ENCODE data around the gene PLCH1. TPM values are rescaled to one million over a fixed set of nuclear protein-coding genes. Genes with fewer than 3 reads are reported as not detected.

PLCH1 gene
- total and polyA plus RNA-seq, 2 of the 8 experiments (the other 6 are each of a cell fraction or from before 2014, with no cell fraction given), result 5.8 to 17.2 TPM

DNA sequence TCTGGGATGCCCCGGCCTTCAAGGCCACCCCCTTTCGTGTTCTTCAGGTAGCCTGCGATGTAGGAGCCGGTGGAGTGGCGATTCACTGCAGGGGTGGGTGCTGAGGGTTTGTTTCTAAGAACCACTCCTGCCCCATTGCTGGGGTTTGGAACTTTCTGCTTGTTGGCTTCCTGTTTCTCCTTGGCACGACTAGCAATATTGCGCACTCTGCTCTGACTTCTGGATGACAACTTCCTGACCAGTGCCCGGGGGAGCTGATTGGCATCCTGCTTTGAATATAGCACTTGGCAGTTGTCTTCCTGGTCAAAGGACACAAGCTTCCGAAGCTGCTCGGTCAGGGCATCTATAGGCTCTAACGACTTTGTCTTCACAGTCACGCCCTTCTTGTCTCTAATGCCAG lies 263.8 kb downstream of the PLCH1 start:
- Histone ChIP-seq H2AFZ (ENCODE audit: low read length) (no peak overlapping the region), H4K8ac (ENCODE audit: extremely low read depth, insufficient read depth, low read length) (no peak overlapping the region), H3K79me2 (ENCODE audit: control insufficient read depth in 1 of 2, insufficient read depth in 2 of 2, low read length in 2 of 2) (no peaks in the 10 kb centered on the region), H2BK5ac (ENCODE audit: low read depth, low read length) (no peak overlapping the region), H2BK15ac (ENCODE audit: low read length) (no peak overlapping the region), H3K27ac (ENCODE audit: low read depth, low read length) (no peak overlapping the region), H2BK20ac (ENCODE audit: low read length) (no peak overlapping the region), H3K4me2 (ENCODE audit: insufficient read depth in 1 of 2, low read depth in 2 of 2, low read length in 2 of 2) (no peak overlapping the region), H4K91ac (replicated peaks; ENCODE audit: insufficient read length, low read length) (no peak overlapping the region), H3K56ac (replicated peaks; ENCODE audit: insufficient read length, low read depth, low read length) (no peak overlapping the region), H4K20me1 (replicated peaks in 1 of 2; ENCODE audit: control insufficient read depth in 1 of 2, insufficient read depth in 2 of 2, low read length in 2 of 2) (no peaks in the 10 kb centered on the region), H2AK5ac (ENCODE audit: low read depth, low read length) (no peak overlapping the region), H2BK12ac (ENCODE audit: low read depth, low read length) (no peak overlapping the region), H4K5ac (ENCODE audit: insufficient read length, low read depth, low read length) (no peak overlapping the region), H3K23ac (ENCODE audit: insufficient read length) (no peak overlapping the region), H3K4me1 (replicated peaks in 1 of 4; ENCODE audit: control insufficient read depth in 3 of 4, insufficient read depth in 4 of 4, low read length in 3 of 4) (no peaks in the 10 kb centered on the region), H3K4ac (replicated peaks; ENCODE audit: insufficient read length, low read depth, low read length) (no peak overlapping the region), H3K4me3 (ENCODE audit: extremely low read depth in 1 of 4, insufficient read depth in 2 of 4, low read depth in 3 of 4, low read length in 4 of 4) (no peak overlapping the region), H3K23me2 (ENCODE audit: low read depth, low read length) (no peaks in the 10 kb centered on the region; the same call in 1 of the 2 replicates), H3K36me3 (ENCODE audit: control insufficient read depth in 2 of 4, insufficient read depth in 4 of 4, low read length in 3 of 4) (no peaks in the 10 kb centered on the region; a peak in 3 of 8 replicates), H3K14ac (ENCODE audit: insufficient read length) (no peak overlapping the region), H3K79me1 (ENCODE audit: low read depth, low read length) (no peaks in the 10 kb centered on the region), H2BK120ac (replicated peaks; ENCODE audit: low read depth, low read length) (no peak overlapping the region), H3K27me3 (replicated peaks in 1 of 4; ENCODE audit: control insufficient read depth in 3 of 4, extremely low read depth in 1 of 4, insufficient read depth in 3 of 4, low read length in 3 of 4) (no peaks in the 10 kb centered on the region), H3K18ac (ENCODE audit: extremely low read depth, low read length) (no peak overlapping the region), H3K9ac (replicated peaks in 1 of 4; ENCODE audit: extremely low read depth in 1 of 4, low read depth in 3 of 4, low read length in 3 of 4) (no peak overlapping the region), H3K9me3 (ENCODE audit: insufficient read depth in 2 of 2, low read depth in 1 of 2, low read length in 1 of 2) (no peaks in the 10 kb centered on the region)
- 94% methylated on average over 12 of the region's 12 CpGs; no CpG with 5 or more reads in 1 of the 2 experiments for WGBS, 2 experiments (ENCODE audit: extremely low coverage in 1 of 2, insufficient coverage in 1 of 2, insufficient read length in 1 of 2, insufficient replicate concordance in 2 of 2, low coverage in 1 of 2, low lambda C conversion rate in 2 of 2, missing lambda C conversion rate in 1 of 2)
- FAIRE-seq, result no peak
- ChIA-PET POLR2A (ENCODE audit: partially characterized antibody) (no interaction called here), CTCF (ENCODE audit: partially characterized antibody) (interaction anchor here (0.9 kb wide), 1 partner anchor 11 kb away, joined by 4 read pairs; no protein-coding TSS in a partner anchor)
- DNase-seq (ENCODE audit: low read depth in 1 of 2, low spot score in 2 of 2), result no peak
- TF ChIP-seq MAFK (IDR thresholded peaks at IDR 0.05; ENCODE audit: low read depth, low read length) (no peak), GABPA (IDR thresholded peaks at IDR 0.05; ENCODE audit: borderline replicate concordance, insufficient read depth, low read length) (no peak), EP300 (IDR thresholded peaks at IDR 0.05; ENCODE audit: borderline replicate concordance in 1 of 2, low read depth in 2 of 2, low read length in 2 of 2) (no peak), FOSL1 (IDR thresholded peaks at IDR 0.05; ENCODE audit: insufficient read depth, low read depth, low read length) (no peak), RXRA (IDR thresholded peaks at IDR 0.05; ENCODE audit: insufficient read depth, low read depth, low read length) (no peak), TAF7 (optimal IDR thresholded peaks at IDR 0.05; ENCODE audit: borderline replicate concordance, low read depth, low read length) (no peak), YY1 (IDR thresholded peaks at IDR 0.05; ENCODE audit: low read depth, low read length) (no peak), HDAC6 (IDR thresholded peaks at IDR 0.05; ENCODE audit: low read depth, low read length) (no peak)

Data from H1 (cell line).